Right atrium auricular region (tissue), 2 donors: ENCODE results near the gene ZNF451. TPM values are rescaled to one million over a fixed set of nuclear protein-coding genes. Genes with fewer than 3 reads are reported as not detected.

Experiments
- DNase-seq: peaks from one replicate; pipeline ENCODE4 v3.0.0-alpha.2; 2019; ENCODE audit warnings: low spot score
- H3K27ac ChIP-seq, 2 donors: fragments of 200-600 bp; sonication (generic); 1 replicate in 1 of 2; 2 replicates in 1 of 2; pipeline ENCODE4 v1.5.1; 2016 to 2019
- H3K27me3 ChIP-seq, 2 donors: fragments of 200-600 bp; sonication (generic); one replicate each; pipeline versions ENCODE4 v1.5.1 to v1.6.0; 2017 to 2019
- H3K36me3 ChIP-seq: fragments of 200-600 bp; sonication (generic); one replicate; pipeline ENCODE4 v1.5.1; 2016
- H3K4me1 ChIP-seq, 2 donors: fragments of 200-600 bp; sonication (generic); one replicate each; pipeline versions ENCODE4 v1.5.1 to v1.6.0; 2017 to 2019
- H3K4me3 ChIP-seq, 2 donors: fragments of 200-600 bp; sonication (generic); 1 replicate in 1 of 2; 2 replicates in 1 of 2; pipeline ENCODE4 v1.5.1; 2017 to 2019; ENCODE audit warnings: mild to moderate bottlenecking in 1 of 2, moderate library complexity in 1 of 2
- H3K9me3 ChIP-seq, 2 donors: fragments of 200-600 bp; sonication (generic); one replicate each; pipeline ENCODE4 v1.5.1; 2019
- total RNA-seq, 2 donors: library from RNA; depleted of rRNA; stranded (reverse); fragments of >200 nt; gene quantifications; one replicate each; pipeline ENCODE4 v1.1.0, GENCODE V29; 2016
- TF ChIP-seq, protein P1 (sequence below), 2 donors: fragments of 200-600 bp; sonication (generic); IDR thresholded peaks; one replicate each; pipeline ENCODE4 v1.5.1; 2019; ENCODE audit warnings: antibody characterized with exemption in 2 of 2

The ZNF451 gene
- total RNA-seq, 2 donors from 2014 or later: 20.3 to 23.2 TPM

DNA sequence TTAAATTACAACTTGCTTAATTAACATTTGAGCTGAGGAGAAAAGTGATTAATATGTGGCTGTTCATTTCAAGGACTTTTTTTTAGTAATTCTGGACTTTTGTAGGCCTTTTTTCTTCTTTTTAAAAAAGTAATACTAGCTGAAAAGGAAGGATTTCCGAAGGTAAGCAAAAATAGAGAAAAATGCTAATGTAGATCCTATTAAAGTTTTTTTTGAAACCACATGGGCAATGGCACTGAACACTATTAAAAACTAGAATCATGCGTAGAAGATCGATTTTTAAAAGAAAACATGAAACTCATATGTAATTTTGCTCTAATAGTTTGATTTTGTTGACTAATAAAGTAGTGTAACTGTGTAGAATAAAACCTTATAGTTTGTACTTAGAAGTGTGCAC lies 84.5 kb downstream of the ZNF451 start:
- Histone ChIP-seq H3K4me1 (peaks cover 0 to 32% of the 10 kb centered on the region in 2 donors), H3K27ac (peak overlapping the region; percentile 91 to 96), H3K36me3 (no peaks in the 10 kb centered on the region), H3K27me3 (no peaks in the 10 kb centered on the region), H3K9me3 (no peaks in the 10 kb centered on the region), H3K4me3 (no peak overlapping the region)
- TF ChIP-seq, protein P1, sequence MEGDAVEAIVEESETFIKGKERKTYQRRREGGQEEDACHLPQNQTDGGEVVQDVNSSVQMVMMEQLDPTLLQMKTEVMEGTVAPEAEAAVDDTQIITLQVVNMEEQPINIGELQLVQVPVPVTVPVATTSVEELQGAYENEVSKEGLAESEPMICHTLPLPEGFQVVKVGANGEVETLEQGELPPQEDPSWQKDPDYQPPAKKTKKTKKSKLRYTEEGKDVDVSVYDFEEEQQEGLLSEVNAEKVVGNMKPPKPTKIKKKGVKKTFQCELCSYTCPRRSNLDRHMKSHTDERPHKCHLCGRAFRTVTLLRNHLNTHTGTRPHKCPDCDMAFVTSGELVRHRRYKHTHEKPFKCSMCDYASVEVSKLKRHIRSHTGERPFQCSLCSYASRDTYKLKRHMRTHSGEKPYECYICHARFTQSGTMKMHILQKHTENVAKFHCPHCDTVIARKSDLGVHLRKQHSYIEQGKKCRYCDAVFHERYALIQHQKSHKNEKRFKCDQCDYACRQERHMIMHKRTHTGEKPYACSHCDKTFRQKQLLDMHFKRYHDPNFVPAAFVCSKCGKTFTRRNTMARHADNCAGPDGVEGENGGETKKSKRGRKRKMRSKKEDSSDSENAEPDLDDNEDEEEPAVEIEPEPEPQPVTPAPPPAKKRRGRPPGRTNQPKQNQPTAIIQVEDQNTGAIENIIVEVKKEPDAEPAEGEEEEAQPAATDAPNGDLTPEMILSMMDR (IDR thresholded peaks at IDR 0.05): no peak
- no peak for DNase-seq

DNA sequence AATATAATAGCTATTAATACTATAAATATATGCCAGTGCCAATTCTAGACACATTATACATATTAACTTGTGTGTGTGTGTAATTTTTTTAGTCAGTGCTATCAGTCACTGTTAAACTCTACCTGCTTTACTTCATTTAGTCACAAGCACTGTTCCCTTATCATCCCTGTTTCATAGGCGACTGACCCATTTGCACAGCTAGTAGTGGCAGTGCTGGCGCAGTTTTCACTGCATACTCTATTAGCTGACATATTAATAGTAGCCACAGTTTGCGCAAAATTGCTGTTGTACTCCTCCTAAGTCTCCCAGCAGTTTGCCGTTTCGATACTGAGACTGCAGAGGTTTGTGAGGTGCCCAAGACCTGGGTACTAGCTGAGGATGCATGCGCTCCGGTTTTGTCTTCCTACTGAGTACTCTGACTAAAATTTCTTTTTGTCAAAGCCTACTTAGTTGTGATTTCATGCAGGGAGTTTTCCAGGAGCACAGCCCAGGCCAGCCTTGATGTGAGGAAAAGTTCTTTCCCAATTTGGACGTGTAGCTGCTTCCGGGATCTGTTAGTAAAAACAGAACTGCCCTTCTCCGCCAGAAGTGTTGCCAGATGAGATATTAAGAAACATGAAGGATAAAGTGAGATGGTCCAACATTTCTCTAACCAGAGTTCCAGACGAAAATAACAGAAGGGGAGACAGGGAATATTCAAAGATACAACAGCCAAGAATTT lies 87.7 kb downstream of the ZNF451 start:
- H3K36me3 ChIP-seq: peaks cover 4% of the 10 kb centered on the region
- TF ChIP-seq, protein P1 (IDR thresholded peaks at IDR 0.05): no peak
- H3K9me3 ChIP-seq: no peaks in the 10 kb centered on the region
- DNase-seq: peak; percentile 88
- peak overlapping the region; percentile 81 to 96 for H3K27ac ChIP-seq
- no peaks in the 10 kb centered on the region for H3K27me3 ChIP-seq
- peak overlapping the region; percentile 12 to 31 for H3K4me3 ChIP-seq
- H3K4me1 ChIP-seq: peaks cover 0 to 38% of the 10 kb centered on the region in 2 donors

DNA sequence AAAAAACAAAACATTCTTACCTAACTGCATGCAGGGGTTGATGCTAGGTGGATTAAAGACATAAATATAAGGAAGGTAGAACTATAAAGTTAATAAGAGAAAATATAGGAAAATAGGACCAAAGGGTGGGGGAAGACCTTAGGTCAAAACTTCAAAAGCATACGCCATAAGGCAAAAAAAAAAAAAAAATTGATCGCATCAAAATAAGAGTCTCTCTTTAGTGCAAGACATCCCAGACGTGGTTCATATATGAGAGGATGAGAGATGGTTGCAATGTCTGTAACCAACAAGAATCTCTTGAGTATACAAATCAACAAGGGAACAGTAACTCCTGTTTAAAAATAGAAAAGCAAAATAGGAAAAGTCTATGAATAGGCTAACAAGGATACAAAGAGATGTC lies 90.6 kb downstream of the ZNF451 start:
- no peaks in the 10 kb centered on the region for H3K9me3 ChIP-seq
- TF ChIP-seq, protein P1 (IDR thresholded peaks at IDR 0.05): no peak
- DNase-seq: no peak
- no peak overlapping the region for H3K4me3 ChIP-seq
- H3K27ac ChIP-seq: peak overlapping the region; percentile 18 to 38
- peaks cover 0 to 33% of the 10 kb centered on the region in 2 donors for H3K4me1 ChIP-seq
- peaks cover 18% of the 10 kb centered on the region for H3K36me3 ChIP-seq
- no peaks in the 10 kb centered on the region for H3K27me3 ChIP-seq

DNA sequence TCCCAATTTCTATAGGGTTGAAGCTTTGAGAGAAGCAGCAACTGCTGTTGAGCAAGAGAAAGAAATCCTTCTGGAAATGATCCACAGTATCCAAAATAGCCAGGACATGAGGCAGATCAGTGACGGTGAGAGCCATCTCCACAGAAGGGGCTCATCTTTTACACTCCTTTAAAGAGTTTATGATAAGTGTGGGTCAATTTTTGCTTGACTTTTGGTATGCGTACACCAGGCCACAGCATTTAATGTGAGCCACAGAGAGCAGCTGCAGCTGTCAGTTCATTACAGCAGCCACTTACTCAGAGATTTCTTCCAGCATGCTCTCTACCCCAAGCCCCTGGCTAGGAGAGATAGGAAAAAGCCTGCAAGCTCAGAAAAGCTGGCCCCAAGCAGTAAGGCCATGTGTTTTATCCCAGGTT lies 92.0 kb downstream of the ZNF451 start:
- no peak for DNase-seq
- Histone ChIP-seq H3K4me3 (no peak overlapping the region), H3K4me1 (peaks cover 0 to 27% of the 10 kb centered on the region in 2 donors), H3K36me3 (peaks cover 18% of the 10 kb centered on the region), H3K27me3 (no peaks in the 10 kb centered on the region), H3K27ac (peak overlapping the region; percentile 42 to 48), H3K9me3 (no peaks in the 10 kb centered on the region)
- TF ChIP-seq, protein P1 (IDR thresholded peaks at IDR 0.05): no peak

DNA sequence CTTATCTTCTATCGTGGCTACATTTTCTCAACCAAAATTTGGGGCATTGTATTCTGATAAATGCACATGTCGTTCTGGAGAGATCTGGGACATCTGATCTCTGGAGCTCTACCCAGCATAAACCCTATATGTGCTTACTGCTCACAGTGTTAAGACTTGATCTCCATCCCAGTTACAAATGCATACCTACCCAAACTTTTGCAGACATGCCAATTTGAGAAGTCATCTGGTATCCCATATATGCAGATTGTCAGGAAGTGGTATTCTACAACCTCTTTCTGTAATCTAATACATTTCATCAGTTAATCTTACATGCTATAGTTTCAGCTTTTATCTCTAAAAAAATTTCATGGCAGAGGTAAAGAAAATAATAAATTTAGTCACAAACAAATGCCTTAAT lies 93.3 kb downstream of the ZNF451 start:
- no peak overlapping the region for H3K27ac ChIP-seq
- H3K27me3 ChIP-seq: no peaks in the 10 kb centered on the region
- no peak overlapping the region for H3K4me3 ChIP-seq
- TF ChIP-seq, protein P1 (IDR thresholded peaks at IDR 0.05): no peak
- H3K36me3 ChIP-seq: peaks cover 18% of the 10 kb centered on the region
- DNase-seq: no peak
- H3K4me1 ChIP-seq: peaks cover 0 to 16% of the 10 kb centered on the region in 2 donors
- no peaks in the 10 kb centered on the region for H3K9me3 ChIP-seq

DNA sequence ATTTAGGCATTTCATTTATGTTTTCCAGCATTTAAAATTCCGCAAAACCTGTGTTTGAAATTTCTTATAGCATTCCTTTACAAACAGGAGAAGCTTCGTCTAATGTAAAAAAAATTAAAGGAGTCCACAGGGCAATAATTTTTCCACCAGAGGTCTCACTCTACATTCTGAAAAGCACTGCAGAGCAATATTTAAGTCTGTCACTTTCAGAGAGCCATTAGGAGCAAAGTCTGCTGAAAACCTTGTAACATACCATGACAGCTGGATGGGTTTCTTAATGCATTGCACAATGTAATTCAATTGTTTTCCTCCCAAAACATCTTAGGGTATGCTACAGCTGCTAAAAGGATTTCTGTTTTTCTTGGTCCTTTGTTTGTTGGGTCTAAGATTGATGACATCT lies 100.2 kb downstream of the ZNF451 start:
- Histone ChIP-seq H3K27me3 (no peaks in the 10 kb centered on the region), H3K36me3 (peaks cover 4% of the 10 kb centered on the region), H3K27ac (no peak overlapping the region), H3K9me3 (no peaks in the 10 kb centered on the region), H3K4me1 (no peaks in the 10 kb centered on the region), H3K4me3 (no peak overlapping the region)
- no peak for DNase-seq
- TF ChIP-seq, protein P1 (IDR thresholded peaks at IDR 0.05): peak in 1 of 2 donors; percentile 53
